ENCODE measurements around the gene FEZ2. TPM values are rescaled to one million over a fixed set of nuclear protein-coding genes. Genes with fewer than 3 reads are reported as not detected.

FEZ2 gene
- total RNA-seq, 1 donor from 2014 or later = 76.0 TPM

DNA sequence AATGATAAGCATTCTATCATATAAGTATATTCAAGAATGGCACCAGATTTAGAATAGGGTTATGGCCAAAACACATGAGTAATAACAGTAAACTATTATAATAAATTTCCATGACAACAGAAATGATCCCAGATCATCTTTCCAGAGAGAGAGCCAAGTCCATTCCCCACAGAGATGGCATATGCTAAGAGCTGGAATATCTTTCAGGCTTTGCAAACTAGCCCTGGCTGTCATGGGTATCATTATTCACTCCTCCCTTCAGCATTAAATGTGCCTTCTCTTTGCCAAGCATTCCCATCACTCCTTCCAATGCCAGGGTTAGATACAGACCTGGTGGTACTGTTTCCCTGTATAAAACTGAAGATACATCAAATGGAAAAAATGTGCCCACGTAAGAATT lies 10.9 kb downstream of the FEZ2 start:
- no peak for DNase-seq (ENCODE audit: low read depth)

DNA sequence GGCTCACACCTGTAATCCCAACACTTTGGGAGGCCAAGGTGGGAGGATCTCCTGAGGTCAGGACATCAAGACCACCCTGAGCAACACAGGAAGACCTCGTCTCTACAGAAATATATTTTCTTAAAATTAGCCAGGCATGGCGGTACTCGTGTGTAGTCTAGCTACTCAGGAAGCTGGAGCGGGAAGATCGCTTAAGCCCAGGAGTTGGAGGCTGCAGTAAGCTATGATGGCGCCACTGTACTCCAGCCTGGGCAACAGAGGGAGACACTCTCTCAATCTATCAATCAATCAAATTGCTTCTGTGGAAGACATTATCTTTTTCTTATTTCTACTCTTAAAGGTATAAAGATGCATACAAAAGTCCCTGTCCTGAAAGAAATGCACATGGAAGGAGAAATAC lies 11.3 kb downstream of the FEZ2 start:
- no peak for DNase-seq (ENCODE audit: low read depth)

DNA sequence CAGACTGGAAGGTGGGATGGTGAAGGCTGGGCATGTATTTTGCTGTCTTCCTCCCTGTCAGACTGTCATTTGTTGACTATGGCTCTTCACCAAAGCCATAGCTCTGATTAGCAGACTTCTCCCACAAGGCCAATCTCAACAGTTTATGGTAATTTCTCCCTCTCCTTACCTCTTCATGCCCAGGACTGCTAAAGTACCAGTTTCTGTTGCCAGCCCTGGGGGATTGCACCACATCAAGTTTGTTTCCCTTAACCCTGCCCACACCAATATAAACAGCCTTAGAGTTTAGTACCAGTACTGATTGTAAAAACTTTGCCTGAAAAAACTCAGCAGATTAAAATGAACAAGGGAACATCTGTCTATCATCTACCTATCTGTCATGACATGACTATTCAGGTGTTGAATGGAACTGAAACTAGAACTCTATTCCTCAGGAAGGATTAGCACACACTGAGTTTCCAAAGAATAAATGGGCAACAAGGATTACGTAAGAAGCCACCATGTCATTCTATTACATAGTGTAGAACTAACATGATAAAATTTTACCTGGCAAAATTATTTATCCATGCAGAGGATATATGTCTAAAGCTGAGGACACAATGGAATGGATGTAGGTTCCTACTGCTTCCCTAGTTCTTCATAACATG lies 13.7 kb downstream of the FEZ2 start:
- DNase-seq (ENCODE audit: low read depth) = no peak

DNA sequence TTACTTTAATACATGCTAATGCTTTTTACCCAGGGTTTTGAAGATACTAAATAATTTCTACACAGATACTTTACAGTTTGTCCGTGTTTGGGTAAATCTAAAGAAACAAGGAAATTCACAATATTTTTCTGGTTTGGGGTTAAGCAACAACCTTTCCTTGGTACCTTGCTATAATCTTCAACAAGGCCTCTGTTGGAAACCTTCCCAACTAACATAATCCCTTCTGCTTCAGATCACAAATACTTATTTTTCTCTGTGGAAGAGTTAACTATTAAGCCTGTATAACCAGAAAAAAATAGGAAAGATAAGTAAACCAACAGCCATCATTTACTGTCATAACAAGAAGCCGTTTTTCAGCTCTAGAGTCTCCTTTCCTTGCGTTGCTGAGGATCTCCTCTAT lies 15.0 kb downstream of the FEZ2 start:
- DNase-seq (ENCODE audit: low read depth) = no peak

DNA sequence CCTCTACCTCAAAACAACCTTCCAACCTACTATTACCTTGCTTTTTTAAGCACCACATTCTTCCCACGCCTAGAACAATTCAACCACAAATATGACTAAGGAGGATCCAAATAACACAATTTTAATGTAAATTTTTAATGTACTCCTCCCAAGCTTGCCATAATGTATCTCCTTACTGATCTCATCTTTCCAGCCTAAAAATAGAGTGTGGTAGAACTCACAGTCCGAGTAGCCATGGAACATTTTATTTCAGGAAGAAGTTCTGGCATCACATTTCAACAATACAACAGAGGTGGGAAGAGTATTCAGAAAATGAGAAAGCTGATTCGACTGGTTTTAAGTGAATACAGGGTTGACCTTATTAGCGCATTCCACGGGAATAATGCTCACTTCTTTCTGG lies 15.4 kb downstream of the FEZ2 start:
- DNase-seq (ENCODE audit: low read depth) = no peak

DNA sequence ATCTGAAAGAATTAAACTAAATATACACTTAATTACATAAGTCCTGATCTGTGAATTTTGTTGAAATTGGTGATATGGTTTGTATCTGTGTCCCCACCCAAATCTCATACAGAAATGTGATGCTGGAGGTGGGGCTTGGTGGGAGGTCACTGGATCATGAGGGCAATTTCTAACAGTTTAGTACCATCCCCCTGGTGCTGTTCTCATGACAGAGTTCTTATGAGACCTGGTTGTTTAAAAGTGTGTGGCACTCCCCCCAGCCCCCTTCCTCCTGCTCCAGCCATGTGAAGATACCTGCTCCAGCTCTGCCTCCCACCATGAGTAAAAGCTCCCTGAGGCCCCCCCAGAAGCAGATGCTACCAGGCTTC lies 18.7 kb downstream of the FEZ2 start:
- no peak for DNase-seq (ENCODE audit: low read depth)

DNA sequence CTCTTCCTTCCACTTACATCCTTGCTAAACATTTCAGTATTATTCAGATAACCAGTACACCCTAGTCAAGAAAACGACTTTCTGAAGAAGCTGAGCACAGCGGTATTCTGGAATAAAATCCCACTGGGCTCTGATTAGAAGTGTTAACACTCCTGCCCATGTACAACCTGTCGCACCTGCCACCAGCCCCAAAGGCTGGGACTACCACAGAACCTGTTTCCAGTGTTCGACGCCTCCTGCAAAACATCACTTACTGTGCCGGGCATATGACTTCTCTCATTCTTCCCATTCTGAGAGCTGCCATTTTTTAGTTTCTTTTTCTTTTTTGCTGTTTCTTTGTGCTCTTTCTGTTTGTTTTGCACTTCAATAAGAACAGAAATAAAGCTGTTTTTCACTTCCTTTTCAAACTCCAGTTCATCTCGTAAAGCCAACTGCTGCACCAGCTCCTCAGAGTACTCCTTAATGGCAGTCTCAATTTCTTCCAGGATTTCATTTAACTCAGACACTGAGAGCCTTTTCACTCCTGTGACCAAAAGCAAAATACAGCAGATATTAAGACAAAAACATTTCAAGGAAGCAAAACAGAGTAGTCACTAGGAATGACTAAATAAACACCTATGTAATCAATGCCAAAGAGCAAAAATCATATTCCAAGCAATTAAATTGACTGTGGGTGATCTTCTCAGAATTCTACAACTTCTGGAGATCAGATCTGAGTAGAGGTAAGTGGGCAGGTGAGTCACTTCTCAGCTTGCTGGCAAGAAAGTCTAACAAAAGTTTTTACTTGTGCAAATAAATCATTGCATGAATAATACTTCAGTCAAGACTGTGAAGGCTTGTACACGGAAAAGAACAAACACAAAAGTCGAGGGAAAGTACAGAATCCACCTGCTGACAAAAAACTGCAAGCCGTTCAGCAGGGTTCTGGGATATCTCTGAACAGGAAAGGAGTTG lies 19.3 kb downstream of the FEZ2 start:
- DNase-seq (ENCODE audit: low read depth) = peak; percentile 68

DNA sequence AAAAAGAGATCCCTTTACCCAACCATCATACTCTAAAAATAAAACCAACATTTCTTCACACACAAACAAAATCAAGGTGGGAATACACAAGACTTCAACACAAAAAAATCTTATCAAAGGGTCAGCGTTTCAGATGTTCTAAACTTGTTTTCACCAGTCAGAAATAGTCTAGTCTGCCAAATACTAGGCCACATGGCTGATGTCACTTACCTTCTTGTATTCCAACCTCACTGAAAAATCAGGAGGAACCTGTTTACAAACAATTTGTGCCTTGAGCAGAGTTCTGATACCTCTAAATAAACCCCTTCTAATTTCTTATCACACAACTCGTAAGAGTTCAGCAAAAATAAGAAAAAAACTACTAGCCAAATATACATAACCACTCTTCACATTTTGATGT lies 20.1 kb downstream of the FEZ2 start:
- DNase-seq (ENCODE audit: low read depth) = no peak

DNA sequence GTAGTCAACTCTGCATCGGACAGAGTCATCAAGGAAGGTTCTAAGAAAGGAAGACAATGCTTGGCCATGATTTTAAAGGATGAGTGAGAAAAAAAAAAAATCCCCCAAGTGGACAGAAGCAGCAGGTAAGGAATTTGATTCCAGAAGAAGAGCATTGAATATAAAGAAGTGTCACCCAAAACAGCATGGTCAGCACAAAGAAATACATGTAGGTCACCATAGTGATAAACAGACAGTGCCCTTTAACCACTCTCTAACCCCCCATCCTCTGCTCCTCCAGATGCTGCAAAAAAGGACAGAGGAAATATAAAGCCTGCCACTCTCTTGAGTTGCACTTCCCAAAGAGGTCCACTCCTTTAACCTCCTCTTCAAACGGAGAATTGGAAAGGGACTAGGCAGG lies 23.4 kb downstream of the FEZ2 start:
- no peak for DNase-seq (ENCODE audit: low read depth)

DNA sequence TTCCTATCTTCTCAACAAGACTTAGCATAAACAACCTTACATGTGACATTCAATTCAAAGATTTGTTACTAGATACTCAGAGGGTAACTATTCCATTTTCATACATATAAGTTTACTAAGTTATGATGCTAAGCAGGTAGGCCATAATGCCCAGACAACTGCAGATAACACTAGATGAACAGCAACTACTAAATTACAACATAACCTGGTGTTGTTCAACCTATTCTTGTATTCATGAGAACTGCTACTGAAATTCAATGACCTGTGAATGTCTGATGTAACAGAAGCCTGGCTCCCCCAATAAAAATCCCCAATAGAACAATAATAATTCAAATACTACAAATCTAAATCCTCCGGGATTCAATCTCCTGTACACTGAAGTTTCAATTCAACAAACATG lies 24.8 kb downstream of the FEZ2 start:
- no peak for DNase-seq (ENCODE audit: low read depth)

DNA sequence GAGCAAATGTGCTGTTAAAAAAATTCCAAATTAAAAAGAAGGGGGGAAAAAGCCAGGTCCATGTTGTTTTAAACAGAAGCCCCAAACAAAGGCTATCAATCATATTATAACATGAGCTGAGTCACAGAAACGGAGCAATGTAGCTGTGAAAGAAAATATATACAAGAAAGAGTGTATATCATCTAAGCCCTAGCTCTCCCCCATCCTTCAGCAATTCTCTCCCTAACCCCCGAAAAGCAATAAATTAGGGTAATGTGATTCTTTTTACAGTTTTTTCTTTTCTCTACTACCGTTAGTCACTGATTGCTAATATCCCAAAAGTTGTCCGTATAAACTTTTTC lies 25.3 kb downstream of the FEZ2 start:
- DNase-seq (ENCODE audit: low read depth) = no peak

DNA sequence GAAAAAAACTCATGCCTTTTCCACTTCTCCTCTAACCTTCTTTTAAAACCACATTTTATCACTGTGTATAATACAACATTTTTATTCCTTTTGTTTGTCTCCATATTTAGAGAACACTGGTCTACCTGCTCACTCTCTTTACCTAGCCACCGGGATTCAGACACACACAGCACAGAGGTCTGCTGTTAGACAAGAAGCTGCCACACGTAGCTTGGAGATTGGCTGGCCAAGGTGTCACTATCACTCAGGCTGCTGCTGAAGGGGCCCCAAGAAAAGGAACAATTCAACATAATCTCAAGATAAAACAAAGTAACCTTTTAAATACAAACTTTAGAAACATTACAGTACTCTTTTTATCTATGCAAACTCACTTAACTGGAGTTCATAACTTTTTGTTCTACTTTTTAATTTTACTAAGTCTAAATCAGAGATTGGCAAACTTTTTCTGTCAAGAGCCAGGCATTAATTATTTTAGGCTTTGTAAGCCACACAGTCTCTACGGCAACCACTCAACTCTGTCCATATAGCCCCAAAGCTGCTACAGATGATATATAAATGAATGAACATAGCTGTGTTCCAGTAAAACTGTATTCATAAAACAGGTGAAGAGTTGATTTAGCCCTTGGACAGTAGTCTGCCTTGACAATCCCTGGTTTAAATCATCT lies 25.8 kb downstream of the FEZ2 start:
- DNase-seq (ENCODE audit: low read depth) = no peak

DNA sequence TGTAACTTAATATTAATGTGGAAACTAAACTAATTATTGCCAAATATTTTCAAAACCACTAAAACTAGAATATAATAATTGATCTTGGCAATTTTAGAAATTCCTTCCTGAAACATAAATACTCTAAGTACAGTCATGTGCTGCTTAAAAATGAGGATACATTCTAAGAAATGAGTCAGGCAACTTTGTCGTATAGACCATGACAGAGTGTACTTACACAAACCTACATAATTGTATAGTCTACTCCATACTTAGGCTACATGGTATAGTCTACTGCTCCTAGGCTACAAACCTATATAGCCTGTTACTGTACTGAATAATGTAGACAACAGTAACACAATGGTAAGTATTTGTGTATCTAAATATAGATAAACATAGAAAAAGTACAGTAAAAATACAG lies 27.6 kb downstream of the FEZ2 start:
- DNase-seq (ENCODE audit: low read depth) = no peak

DNA sequence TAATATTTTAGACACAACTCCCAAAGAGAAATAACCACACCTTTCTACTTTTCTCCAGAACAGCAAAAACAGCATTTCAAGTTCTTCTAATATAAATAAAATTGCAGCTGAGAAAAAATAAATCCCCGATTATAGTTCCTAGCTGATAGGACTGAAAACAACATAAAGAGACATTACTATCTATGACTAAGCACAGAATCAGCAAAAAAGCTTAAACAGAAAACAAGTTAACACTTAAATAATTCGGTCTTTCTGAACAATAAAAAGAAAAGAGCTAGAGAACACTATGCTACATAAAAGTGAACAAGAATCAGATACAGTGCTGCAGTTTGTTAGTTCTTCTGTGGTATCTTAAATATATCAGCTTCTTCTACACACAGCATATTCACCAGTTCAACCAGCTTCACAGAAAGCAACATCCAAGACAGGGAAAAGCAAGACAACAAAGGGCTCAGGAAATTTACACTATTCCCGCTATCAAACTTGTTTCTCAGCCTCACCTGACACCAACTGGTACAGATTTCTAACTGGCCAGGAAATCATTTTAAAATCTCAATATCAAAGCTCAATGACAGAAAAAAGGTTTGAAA lies 28.6 kb downstream of the FEZ2 start:
- DNase-seq (ENCODE audit: low read depth) = peak; percentile 38

DNA sequence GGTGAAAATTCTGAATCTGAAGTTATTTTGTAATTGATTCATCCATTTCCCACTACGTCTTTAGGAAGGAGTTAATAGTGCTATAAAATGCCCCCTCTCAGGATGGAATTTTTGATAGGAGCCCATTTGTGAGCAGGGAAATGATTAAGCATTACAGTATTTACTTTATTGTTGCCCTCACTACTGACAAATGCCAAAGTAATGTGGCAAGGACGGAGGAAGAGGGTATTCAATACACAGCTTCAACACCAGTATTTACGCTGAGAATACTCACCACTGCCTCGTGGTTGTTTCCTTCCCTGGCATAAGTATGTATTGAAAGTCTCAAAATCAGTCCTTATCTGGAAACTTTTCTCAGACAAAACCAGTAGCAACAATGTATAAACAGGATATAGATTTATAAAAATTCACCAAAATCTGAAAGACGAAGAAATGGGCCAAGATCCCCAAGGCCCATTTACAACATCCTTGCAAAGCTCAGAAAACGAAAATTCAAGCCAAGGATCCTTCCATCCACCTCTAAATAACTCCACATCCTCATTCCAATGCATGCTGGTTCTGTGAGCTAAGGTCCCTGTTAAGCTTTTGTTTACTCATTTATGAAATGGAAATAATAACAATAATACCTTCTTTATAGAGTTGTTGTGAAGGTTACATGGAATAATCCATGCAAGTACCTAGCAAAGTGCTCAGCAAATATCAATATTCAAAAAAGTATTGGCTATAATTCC lies 29.3 kb downstream of the FEZ2 start:
- DNase-seq (ENCODE audit: low read depth) = peak; percentile 88

DNA sequence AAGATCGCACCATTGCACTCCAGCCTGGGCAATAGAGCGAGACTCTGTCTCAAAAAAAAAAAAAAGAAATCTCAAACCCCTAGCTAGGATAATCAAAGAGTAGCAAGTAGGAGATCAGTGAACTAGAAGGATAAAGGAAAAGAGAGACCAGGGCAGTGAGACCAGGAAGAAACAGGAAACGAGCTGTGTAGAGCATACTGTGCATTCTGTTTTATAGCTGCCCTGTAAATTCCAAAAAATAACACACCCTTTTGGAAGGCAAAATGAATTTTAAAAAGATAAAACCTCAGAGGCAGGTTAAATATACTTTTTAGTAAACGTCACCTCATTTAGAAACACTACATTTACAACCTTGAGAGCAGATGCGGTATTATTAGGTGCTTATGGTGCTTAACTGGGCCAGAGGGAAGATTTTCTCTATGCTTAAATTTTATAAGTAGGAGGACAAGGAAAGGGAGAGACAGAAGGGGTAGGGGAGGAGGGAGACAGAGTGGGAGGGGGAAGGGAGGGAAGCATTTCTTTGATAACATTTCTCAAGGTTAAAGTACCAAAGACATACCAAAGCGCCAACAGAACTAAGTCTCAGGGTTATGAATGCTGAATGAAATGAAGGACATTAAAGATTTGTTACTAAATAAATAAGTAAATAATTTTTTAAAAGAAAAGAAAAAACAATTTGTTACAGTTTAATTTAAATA lies 30.1 kb downstream of the FEZ2 start:
- DNase-seq (ENCODE audit: low read depth) = no peak

DNA sequence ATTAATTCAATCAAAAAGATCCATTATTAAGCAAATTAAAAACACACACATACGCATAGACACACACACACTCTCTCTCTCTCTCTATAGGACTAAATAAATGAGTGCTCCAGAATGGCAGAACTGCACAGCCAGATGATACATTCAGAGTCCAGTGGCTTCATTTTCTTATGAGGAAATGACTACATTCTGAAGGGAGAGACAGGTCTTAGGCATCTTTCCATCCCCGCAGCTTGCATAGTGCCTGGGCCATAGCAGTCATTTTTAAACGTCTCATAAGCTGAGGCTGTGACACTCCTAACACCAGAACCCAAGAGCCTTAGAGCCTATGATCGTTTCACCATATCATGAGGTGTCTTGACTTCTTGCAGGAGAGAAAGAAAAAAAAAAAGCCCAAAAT lies 31.1 kb downstream of the FEZ2 start:
- no peak for DNase-seq (ENCODE audit: low read depth)

DNA sequence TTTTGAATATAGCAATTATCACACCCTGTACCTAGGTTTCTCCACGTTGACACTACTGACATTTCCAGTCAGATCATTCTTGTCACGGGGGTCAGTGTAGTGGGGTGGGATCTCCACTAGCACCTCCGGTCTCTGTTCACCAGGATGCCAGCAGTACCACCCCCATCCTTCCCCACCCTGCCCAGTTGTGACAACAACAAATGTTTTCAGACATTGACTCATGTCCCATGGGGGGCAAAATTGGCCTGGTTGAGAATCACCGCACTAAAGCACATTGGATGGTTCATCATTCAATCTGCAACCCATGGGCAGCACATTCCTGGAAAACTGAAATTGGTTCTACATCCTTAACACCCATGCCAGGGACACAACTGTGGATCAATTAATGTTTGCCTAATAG lies 32.3 kb downstream of the FEZ2 start:
- no peak for DNase-seq (ENCODE audit: low read depth)

DNA sequence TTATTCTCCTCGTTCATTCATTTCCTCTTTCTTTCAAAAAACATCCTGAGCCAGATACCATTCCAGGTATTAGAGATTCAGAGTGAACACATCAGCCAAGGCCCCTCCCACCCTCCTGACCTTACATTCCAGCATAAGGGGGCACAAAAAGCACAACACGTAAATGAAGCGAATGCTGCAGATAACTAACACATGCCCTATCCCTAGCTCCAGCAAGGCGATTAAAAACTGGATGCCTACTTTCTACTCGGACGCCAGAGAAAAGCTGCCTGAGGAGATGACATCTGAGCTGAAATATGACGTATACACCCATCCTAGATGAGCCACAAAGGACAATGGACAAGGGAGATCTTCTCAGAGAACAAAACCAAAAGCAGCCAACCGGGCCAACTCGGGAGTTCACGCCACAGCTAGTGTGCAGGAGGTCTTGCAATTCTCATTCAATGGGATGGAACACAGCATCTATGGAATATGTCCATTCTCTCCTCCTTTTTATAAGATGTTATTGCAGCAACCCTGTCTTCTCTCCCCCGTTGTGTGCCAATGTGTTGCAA lies 33.5 kb downstream of the FEZ2 start:
- no peak for DNase-seq (ENCODE audit: low read depth)

DNA sequence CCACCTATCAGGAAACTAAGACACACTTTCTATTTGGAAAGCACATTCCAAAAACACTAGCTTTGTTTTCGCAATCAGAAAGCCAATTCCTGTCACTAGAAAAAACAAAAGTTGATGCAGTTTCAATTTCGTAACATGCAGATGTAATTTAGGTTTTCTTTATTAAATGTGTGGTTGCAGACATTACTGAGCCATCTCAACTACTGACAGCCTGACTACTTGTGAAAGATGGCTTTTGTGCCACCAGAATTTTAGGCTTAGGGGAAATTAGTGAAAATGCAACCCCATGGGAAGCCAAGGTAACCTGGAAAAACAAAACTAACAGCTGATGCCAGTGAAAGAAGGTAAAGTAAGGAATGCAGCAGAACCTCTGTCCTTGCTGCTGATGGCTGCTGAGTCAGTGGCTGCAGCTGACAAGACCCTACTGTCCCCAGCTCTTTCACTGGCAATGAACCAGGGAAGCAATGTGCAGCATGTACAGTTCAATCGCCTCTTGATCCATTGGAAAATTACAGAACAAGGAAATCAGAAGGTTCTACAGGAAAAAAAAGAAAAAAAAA lies 34.9 kb downstream of the FEZ2 start:
- DNase-seq (ENCODE audit: low read depth) = peak; percentile 73

DNA sequence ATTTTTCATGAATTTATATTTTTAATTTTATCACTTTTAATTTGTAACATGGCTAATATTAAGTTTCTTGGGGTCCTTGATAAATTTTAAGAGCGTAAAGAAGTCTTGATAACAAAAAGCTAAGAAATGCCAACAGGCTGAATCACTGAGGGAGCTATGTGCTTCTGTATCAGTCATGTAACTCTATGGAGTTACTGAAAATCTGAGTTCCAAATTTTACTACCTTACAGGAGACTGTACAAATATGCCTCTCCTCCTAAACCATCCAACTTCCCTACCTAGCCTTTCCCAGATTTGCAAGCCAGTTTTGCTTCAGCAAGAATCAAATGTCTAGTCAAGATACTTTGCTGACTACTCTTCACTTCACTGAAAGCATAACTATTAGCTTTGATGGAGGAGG lies 35.7 kb downstream of the FEZ2 start:
- peak; percentile 72 for DNase-seq (ENCODE audit: low read depth)
